IPS-18a (cell line): ENCODE measurements around the gene ZNF821.
"Not testable (repeated sequence)": the region's sequence is repeated elsewhere in the genome, so short reads cannot be mapped to it uniquely, and the experiment has no call there.

Source experiments
- H3K27ac ChIP-seq: one replicate; pipeline ENCODE4 v1.5.1; 2013; ENCODE audit warnings: low read length
- H3K27me3 ChIP-seq: one replicate; pipeline ENCODE4 v1.6.1; 2013; ENCODE audit warnings: mild to moderate bottlenecking, low read length; ENCODE audit not compliant: control insufficient read depth, insufficient read depth
- H3K36me3 ChIP-seq: one replicate; pipeline ENCODE4 v1.6.1; 2013; ENCODE audit warnings: low read depth, low read length; ENCODE audit not compliant: control insufficient read depth
- H3K4me1 ChIP-seq: one replicate; pipeline ENCODE4 v1.6.1; 2013; ENCODE audit warnings: low read depth, low read length; ENCODE audit not compliant: control insufficient read depth
- H3K4me3 ChIP-seq: one replicate; pipeline ENCODE4 v1.5.1; 2013; ENCODE audit warnings: low read length
- H3K9ac ChIP-seq: one replicate; pipeline ENCODE4 v1.6.1; 2013; ENCODE audit warnings: mild to moderate bottlenecking, low read length, moderate library complexity
- H3K9me3 ChIP-seq: one replicate; pipeline ENCODE4 v1.6.1; 2013; ENCODE audit warnings: low read depth, low read length; ENCODE audit not compliant: control insufficient read depth

ZNF821 gene

GRCh38 chr16:71880176-71880575 lies 3.8 kb downstream of the ZNF821 start:
- H3K36me3 ChIP-seq: peaks cover 26% of the 10 kb centered on the region
- H3K9ac ChIP-seq: no peak overlapping the region
- H3K27me3 ChIP-seq: no peaks in the 10 kb centered on the region

GRCh38 chr16:71878911-71879310 lies 5.1 kb downstream of the ZNF821 start:
- no peak overlapping the region for H3K9ac ChIP-seq
- peaks cover 26% of the 10 kb centered on the region for H3K36me3 ChIP-seq
- H3K4me3 ChIP-seq: no peak overlapping the region
- H3K27me3 ChIP-seq: no peaks in the 10 kb centered on the region
- no peaks in the 10 kb centered on the region for H3K9me3 ChIP-seq
- peaks cover 10% of the 10 kb centered on the region for H3K4me1 ChIP-seq
- H3K27ac ChIP-seq: no peak overlapping the region

More at GRCh38 chr16:71880176-71880575, 3.8 kb downstream of the ZNF821 start:
- Histone ChIP-seq H3K4me3 (no peak overlapping the region), H3K4me1 (peaks cover 10% of the 10 kb centered on the region), H3K9me3 (no peaks in the 10 kb centered on the region), H3K27ac (no peak overlapping the region)

- H3K27ac ChIP-seq: no peak overlapping the region
- no peak overlapping the region for H3K9ac ChIP-seq
- H3K4me3 ChIP-seq: no peak overlapping the region
- no peaks in the 10 kb centered on the region for H3K9me3 ChIP-seq
- no peaks in the 10 kb centered on the region for H3K4me1 ChIP-seq
- H3K36me3 ChIP-seq: peaks cover 11% of the 10 kb centered on the region
- H3K27me3 ChIP-seq: no peaks in the 10 kb centered on the region
Observed at GRCh38 chr16:71873199-71873598, 10.8 kb downstream of the ZNF821 start.

GRCh38 chr16:71870818-71871217 lies 13.2 kb downstream of the ZNF821 start:
- Histone ChIP-seq H3K9ac (no peak overlapping the region), H3K36me3 (peaks cover 18% of the 10 kb centered on the region), H3K27me3 (no peaks in the 10 kb centered on the region)

DNA sequence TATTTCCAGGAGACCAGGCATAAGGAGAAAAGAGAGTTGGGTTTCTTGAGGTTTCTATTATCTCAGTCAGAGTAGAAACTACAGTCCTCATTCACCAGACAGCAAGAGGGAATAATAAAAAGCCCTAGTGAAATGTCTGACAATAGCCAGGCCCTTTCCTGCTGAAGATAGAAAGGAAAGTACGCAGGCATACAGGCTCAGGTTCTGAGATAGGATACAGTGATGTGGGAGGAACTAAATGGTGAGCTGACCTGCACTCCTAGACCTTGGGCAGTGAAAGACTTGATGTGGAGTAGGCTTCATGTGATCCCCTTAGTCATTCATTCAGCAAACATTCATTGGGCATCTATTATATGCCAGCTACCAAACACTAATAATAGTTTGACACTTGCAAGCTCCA lies 14.9 kb downstream of the ZNF821 start:
- peaks cover 35% of the 10 kb centered on the region for H3K36me3 ChIP-seq

More at GRCh38 chr16:71870818-71871217, 13.2 kb downstream of the ZNF821 start:
- no peak overlapping the region for H3K27ac ChIP-seq
- no peak overlapping the region for H3K4me3 ChIP-seq
- H3K9me3 ChIP-seq: no peaks in the 10 kb centered on the region
- H3K4me1 ChIP-seq: no peaks in the 10 kb centered on the region

DNA sequence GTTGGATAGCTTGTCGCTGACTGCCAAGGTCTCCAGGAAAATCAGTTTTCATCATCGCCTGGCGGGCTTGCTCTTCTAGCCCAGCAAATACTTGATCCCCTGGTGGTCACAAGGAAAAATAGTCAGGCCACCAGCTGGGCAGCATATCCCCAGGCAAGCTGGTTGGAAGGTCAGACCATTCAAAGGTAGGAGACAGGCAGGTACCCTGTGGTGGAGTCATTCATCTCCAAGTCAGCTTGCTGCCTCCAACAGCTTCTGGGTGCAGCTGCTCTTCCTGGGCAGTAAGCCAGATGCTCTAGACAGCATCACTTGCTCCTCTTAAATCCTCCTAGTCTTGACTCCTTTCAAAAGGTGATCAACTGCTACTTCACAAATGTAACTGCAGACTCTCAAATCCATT lies 16.0 kb downstream of the ZNF821 start:
- Histone ChIP-seq H3K27ac (no peak overlapping the region), H3K4me3 (no peak overlapping the region), H3K9ac (no peak overlapping the region), H3K36me3 (peaks cover 42% of the 10 kb centered on the region), H3K4me1 (no peaks in the 10 kb centered on the region), H3K27me3 (no peaks in the 10 kb centered on the region), H3K9me3 (no peaks in the 10 kb centered on the region)

More for the DNA sequence above, 14.9 kb downstream of the ZNF821 start:
- H3K4me1 ChIP-seq: no peaks in the 10 kb centered on the region
- H3K27ac ChIP-seq: no peak overlapping the region
- no peaks in the 10 kb centered on the region for H3K27me3 ChIP-seq
- no peak overlapping the region for H3K9ac ChIP-seq
- no peak overlapping the region for H3K4me3 ChIP-seq
- no peaks in the 10 kb centered on the region for H3K9me3 ChIP-seq

- H3K4me3 ChIP-seq: not testable (repeated sequence)
- peaks cover 47% of the 10 kb centered on the region for H3K36me3 ChIP-seq
Observed at GRCh38 chr16:71867175-71867574, 16.8 kb downstream of the ZNF821 start.

GRCh38 chr16:71865173-71865863 lies 18.7 kb downstream of the ZNF821 start:
- Histone ChIP-seq H3K36me3 (peaks cover 52% of the 10 kb centered on the region), H3K27me3 (no peaks in the 10 kb centered on the region), H3K9me3 (no peaks in the 10 kb centered on the region), H3K4me3 (no peak overlapping the region), H3K4me1 (no peaks in the 10 kb centered on the region), H3K27ac (no peak overlapping the region), H3K9ac (no peak overlapping the region)

More at GRCh38 chr16:71867175-71867574, 16.8 kb downstream of the ZNF821 start:
- not testable (repeated sequence) for H3K9ac ChIP-seq, H3K27ac ChIP-seq, H3K4me1 ChIP-seq, H3K27me3 ChIP-seq, H3K9me3 ChIP-seq

DNA sequence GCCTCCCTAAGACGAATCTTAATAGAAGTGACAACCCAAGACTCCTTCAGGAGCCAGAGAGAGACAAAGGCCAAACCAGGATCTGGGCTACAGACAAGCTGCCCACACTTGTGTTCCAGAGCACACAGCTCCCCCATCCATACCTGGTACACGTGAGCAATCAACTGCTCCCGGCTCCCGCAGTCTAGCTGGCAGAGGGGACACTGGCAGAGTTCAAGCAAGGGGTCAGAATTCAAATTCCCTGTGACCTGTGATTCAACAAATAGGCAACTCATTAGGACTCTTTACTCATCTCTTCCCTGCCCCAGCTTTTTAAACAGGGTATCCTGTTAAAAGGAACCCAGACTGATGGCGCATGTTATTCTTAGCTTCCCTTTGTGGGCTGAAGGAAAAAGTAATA lies 20.0 kb downstream of the ZNF821 start:
- Histone ChIP-seq H3K4me3 (no peak overlapping the region), H3K27ac (no peak overlapping the region), H3K9me3 (no peaks in the 10 kb centered on the region), H3K27me3 (no peaks in the 10 kb centered on the region), H3K36me3 (peaks cover 60% of the 10 kb centered on the region), H3K4me1 (no peaks in the 10 kb centered on the region), H3K9ac (no peak overlapping the region)

DNA sequence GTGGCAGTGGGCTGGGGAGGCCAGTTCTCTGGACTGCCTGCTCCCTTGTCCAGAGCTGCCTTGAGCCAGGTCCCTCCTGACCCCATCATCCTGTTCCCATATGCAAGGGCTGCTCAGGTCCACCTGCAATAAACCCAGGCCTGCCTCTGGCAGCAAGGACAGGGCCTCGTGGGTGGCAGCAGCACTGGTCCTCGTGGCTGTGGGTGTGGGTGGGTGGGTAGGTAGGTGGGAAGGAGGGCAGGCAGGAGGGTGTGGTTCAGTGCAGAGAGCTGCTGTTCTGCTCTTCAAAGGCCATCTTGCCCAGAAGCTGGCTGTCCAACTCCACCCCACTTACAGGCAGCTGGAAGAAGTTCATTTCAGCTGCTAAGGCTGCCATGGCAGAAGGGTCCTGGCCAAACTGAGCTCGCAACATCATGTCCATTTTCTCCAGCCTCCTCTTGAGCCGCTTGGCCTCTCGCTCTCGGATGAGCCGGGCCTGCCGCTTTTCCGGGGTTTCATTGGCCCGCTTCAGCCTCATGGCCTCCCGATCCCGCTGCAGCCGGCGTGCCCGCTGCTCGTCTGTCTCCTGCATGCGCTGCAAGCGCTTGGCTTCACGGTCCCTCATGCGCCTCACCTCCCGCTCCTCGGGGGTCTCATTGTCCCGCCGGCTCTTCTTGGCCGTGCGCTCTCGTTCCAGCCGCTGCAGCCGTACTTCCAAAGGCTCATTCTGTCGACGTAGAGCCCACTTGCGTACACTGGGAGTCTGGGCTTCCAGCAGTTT lies 24.0 kb downstream of the ZNF821 start:
- no peak overlapping the region for H3K4me3 ChIP-seq
- no peaks in the 10 kb centered on the region for H3K27me3 ChIP-seq
- no peaks in the 10 kb centered on the region for H3K9me3 ChIP-seq
- H3K9ac ChIP-seq: no peak overlapping the region
- H3K36me3 ChIP-seq: peaks cover 41% of the 10 kb centered on the region
- H3K27ac ChIP-seq: no peak overlapping the region
- no peaks in the 10 kb centered on the region for H3K4me1 ChIP-seq

DNA sequence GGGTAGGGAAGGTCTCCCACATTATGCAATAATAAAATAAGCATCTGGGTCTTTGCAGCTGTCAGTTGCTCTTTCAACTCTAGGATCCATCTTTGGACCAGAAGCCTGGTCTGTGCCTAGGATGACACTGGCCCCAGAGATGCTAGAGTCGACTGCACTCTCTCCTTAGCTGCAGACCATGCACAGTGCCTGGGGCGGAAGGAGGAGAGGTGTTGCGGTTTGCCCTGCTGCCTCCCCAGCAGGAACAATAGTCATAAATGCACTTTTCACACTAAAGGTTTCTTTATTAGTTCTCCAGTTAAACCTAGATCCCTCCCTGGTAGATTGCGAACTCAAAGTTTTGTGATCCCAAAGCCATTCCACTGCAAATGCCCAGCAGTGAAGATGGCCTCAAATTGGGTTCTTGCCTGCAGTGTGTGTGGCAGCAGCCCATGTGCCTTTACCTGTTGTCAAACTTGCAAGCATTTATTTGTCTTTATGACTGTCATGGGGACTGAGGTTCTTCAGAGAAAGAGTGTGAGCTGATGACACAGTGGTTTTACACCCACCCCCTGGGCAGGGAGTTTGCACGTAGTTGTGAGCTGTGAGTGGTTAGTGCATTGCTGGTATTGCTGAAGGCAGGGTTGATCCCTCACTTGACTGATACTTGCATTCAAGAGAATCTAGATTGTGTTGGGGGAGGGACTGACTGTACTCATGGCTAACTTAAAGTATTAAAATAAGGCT lies 27.9 kb downstream of the ZNF821 start:
- Histone ChIP-seq H3K9ac (no peak overlapping the region), H3K9me3 (no peaks in the 10 kb centered on the region), H3K36me3 (peaks cover 16% of the 10 kb centered on the region), H3K27me3 (no peaks in the 10 kb centered on the region), H3K27ac (no peak overlapping the region), H3K4me1 (no peaks in the 10 kb centered on the region), H3K4me3 (no peak overlapping the region)
